Epidermal melanocyte (primary cell): ENCODE measurements around the gene BAG5.
A peak's percentile ranks its signal among the peaks of the same experiment; 100 is the strongest.
"Not testable (repeated sequence)": the region's sequence is repeated elsewhere in the genome, so short reads cannot be mapped to it uniquely, and the experiment has no call there.

Experiments used
- DNase-seq: peaks from one replicate; pipeline ENCODE4 v3.0.0; 2011; ENCODE audit warnings: low spot score; ENCODE audit not compliant: insufficient read length

BAG5 gene

GRCh38 chr14:103524002-103524935 is 38.2 kb downstream of the BAG5 start:
- no peak for DNase-seq

- DNase-seq: no peak
Measured at GRCh38 chr14:103523575-103523954, 38.9 kb downstream of the BAG5 start.

DNA sequence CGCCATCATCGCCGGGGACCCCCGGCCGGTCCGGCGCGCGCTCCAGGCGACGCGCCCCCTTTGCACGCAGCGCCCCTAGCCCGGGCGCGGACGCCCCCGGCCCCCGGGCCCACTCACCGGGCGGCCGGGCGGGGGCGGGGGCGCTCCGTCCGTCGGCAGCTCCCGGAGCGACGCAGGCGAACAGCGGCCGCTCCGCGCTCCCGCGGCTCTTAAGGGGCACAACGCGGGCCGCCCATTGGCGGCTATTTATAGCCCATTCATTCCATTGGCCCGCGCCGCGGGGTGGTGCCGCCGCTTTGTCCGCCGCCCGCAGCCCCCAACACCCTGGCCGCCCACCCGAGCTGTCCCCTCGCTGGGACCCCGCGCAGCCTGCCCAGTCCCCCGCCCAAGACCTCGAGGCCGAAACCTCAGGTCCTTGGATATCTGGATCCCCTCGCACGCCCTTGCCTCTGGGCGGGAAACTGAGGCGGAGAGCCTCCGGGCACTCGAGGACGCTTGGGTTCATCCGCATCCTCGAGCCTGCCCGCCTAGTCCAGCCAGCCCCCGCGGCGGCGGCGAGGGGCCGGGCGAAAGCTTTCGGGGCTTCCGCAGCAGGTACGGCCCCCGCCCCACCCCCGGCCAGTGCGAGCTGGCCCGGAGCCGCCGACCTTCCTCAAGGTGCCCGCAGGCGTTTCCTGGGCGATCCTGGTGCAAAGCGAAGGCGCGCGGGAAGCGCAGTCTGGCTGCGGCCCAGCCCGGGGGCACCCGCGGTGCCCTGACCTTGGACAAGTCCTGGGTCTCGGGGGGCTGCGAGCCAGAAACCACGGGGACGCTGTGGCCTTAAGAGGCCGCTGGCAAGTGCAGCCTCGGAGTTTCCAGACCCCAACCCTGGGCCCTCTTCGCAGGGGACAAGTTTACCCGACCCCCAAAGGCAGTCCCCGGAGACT is 39.5 kb downstream of the BAG5 start, which contains the start of gene CKB:
CKB (minus strand) TSS at position 182 of the 926 bp plus-strand sequence. CDS start 337 bp downstream, outside the sequence.
- peak; percentile 83 for DNase-seq

GRCh38 chr14:103521951-103522563 is 40.4 kb downstream of the BAG5 start:
- no peak for DNase-seq

GRCh38 chr14:103521438-103521950 is 41.0 kb downstream of the BAG5 start:
- DNase-seq: no peak

GRCh38 chr14:103520657-103521437 is 41.6 kb downstream of the BAG5 start:
- DNase-seq: peak; percentile 74

- peak; percentile 2 for DNase-seq
Measured at GRCh38 chr14:103520269-103520656, 42.2 kb downstream of the BAG5 start.

- DNase-seq: peak; percentile 7
Measured at GRCh38 chr14:103519837-103520212, 42.6 kb downstream of the BAG5 start.

GRCh38 chr14:103519043-103519836 is 43.2 kb downstream of the BAG5 start:
- peak; percentile 17 for DNase-seq

GRCh38 chr14:103518422-103519042 is 43.9 kb downstream of the BAG5 start:
- DNase-seq: peak; percentile 91

DNA sequence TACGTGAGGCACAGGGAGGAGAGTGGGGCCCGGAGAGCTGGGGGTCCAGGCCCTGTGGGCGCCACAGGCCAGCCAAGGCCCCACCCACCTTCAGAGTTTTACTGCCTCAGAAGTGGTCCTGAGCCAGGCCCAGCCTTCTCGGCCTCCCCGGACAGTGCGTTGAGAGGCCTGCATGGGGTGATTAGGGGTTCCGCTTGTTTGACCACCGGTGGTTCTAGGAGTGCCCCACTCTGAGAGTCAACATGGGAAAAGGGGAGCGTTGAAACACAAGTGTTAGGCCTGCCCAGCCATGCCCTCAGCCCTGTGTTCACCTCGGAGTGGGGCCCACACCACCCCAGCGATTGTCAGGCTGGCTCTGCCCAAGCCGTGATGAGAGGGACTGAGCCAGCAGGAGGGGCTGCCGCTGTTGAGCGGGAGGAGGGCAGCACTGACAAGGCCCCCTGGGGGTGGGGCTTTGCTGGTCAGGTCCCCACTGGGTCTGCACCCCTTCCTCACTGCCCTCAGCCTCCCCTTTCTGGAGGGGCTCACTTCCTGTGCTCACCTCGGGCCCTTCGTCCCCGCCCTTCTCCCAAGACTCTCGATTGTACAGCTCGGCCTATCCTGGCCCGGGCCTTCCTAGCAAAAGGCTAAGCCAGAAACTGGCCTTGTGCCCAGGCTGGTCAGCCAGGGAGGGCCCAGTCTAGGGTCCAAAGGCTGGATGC is 44.6 kb downstream of the BAG5 start:
- peak; percentile 27 for DNase-seq

GRCh38 chr14:103517174-103517566 is 45.3 kb downstream of the BAG5 start:
- no peak for DNase-seq

- DNase-seq: no peak
Measured at GRCh38 chr14:103516426-103517173, 45.9 kb downstream of the BAG5 start.

DNA sequence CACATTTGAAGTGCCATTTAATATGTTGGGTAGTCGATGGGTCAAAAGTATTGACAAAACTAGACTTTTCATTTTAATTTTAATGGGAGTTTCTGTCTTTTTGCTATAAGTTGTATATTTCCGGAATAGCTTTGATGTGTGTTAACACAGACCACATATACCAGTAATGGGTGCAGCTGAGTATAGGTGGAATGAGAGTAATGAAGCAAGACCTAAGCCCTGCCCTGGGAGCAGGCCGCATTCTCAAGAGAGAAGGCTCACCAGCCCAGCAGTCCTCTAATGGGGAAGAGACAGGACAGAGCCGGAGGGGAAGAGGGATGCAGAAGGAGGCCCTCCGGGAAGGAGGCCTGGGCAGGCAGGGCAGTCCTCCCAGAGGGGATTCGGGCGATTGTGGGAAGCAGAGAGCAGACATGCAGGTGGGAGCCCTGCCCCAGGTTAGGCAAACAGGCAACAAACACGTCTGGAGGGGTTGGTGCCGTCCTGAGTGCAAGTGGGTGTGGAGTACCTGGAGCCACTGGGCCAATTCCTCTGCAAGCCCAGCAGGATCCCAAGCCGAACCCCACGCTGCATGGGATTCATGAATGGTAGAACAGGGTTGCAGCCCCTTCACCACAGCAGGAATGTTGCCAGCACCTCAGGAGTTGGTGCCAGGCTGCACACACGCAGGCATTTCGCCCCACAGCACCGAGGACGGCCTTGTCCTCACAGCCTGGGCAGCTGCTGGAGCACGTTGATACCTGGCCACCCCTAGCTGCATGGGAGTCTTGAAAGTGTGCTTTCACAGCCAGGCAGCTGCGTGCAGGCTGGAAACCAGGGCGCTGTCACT is 47.6 kb downstream of the BAG5 start:
- no peak for DNase-seq

DNA sequence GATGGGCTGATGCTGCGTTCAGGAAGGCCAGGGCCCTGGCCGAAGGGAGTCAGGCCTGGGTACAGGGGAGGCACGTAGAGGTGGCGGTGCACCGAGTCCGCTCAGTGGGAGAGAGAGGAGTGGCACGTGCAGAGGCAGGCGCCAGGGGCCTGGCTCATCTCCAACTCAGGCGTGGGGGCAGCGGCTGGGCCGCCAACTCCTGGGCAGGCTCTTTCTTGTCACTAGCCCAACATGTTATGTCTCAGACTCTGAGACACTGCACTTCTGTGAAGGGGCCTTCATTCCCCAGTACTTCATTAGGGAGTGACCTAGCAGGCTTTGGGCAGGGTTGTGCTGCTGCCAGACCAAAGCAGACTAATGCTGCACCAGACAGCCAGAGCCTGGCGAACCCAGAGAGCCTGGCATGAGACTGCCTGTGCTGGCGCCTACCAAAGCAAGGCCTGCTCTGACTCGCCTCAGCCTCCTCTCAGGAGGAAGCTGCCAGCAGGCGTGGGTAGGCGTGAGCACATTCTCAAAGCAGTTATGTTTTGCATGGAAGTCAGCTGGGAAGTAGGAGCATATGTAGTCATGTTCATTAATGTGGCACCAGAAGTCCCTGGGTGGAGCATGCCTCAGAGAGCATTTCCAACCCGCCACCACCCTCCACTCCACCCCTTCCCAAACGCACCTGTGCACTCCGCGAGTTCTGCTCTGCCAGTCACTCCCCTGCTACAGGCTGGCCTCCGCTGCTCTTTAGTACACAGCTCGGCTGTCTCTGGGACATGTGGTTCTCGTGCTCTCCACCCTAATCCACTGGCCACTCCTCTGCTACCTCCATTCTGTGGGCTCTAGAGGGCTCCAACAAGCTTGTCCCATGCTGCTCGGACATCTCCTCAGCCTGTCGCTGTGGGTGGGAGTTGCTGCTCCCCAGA is 49.5 kb downstream of the BAG5 start:
- no peak for DNase-seq

DNA sequence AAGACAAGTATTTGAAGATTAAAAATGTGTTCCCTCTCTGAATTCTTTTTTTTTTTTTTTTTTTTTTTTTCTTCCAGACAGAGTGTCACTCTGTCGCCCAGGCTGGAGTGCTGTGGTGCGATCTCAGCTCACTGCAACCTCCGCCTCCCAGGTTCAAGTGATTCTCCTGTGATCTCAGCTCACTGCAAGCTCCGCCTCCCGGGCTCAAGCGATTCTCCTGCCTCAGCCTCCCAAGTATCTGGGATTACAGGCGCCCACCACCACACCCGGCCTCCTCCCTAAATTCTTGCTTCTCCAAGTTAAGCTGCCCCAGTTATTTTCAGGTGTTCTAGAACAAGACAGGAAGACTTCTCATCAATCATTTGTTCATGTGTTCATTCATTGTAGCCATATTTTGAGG is 50.3 kb downstream of the BAG5 start:
- not testable (repeated sequence) for DNase-seq
